GM12865 (cell line): Measurements from ENCODE around the gene TSPAN9.

Experiments
- DNase-seq: peaks from one replicate; pipeline ENCODE4 v3.0.0; 2010; ENCODE audit warnings: low read depth
- H3K4me3 ChIP-seq: 2 replicates; pipeline ENCODE4 v1.5.1; 2011; ENCODE audit warnings: mild to moderate bottlenecking, low read depth, low read length, control low read depth
- CTCF ChIP-seq: IDR thresholded peaks from 2 replicates; pipeline ENCODE4 v1.5.1; 2011; ENCODE audit warnings: low read length, control low read depth, low read depth, inconsistent platforms; ENCODE audit not compliant: insufficient read depth; ENCODE audit errors: missing control alignments

The TSPAN9 gene

GRCh38 chr12:3330976-3331510 lies 253.9 kb downstream of the TSPAN9 start:
- no peak overlapping the region for H3K4me3 ChIP-seq
- no peak for TF ChIP-seq CTCF
- no peak for DNase-seq

- no peak for TF ChIP-seq CTCF
- H3K4me3 ChIP-seq = no peak overlapping the region
- no peak for DNase-seq
Observed at GRCh38 chr12:3332188-3332587, 255.0 kb downstream of the TSPAN9 start.

- H3K4me3 ChIP-seq = no peak overlapping the region
- TF ChIP-seq CTCF = no peak
- DNase-seq = no peak
Observed at GRCh38 chr12:3333583-3333982, 256.4 kb downstream of the TSPAN9 start.

GRCh38 chr12:3333991-3334391 lies 256.8 kb downstream of the TSPAN9 start:
- TF ChIP-seq CTCF = no peak
- no peak for DNase-seq
- no peak overlapping the region for H3K4me3 ChIP-seq

- no peak overlapping the region for H3K4me3 ChIP-seq
- no peak for DNase-seq
- TF ChIP-seq CTCF = no peak
Observed at GRCh38 chr12:3335078-3335487, 257.9 kb downstream of the TSPAN9 start.
